T-helper 1 cell (primary cell): ENCODE results near the gene KRTAP10-6.
"Not testable (repeated sequence)": the region's sequence is repeated elsewhere in the genome, so short reads cannot be mapped to it uniquely, and the experiment has no call there.

Experiments used
- DNase-seq, 5 donors: peaks; one replicate each; pipeline ENCODE4 v3.0.0-alpha.2; 2012 to 2020
- total RNA-seq, 4 donors: gene quantifications; one replicate each; lab custom pipeline; 2026; lab: John Stamatoyannopoulos, UW

KRTAP10-6 gene, protein sequence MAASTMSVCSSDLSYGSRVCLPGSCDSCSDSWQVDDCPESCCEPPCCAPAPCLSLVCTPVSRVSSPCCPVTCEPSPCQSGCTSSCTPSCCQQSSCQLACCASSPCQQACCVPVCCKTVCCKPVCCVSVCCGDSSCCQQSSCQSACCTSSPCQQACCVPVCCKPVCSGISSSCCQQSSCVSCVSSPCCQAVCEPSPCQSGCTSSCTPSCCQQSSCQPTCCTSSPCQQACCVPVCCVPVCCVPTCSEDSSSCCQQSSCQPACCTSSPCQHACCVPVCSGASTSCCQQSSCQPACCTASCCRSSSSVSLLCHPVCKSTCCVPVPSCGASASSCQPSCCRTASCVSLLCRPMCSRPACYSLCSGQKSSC
- 0 reads per million in 4 donors for total RNA-seq

DNA sequence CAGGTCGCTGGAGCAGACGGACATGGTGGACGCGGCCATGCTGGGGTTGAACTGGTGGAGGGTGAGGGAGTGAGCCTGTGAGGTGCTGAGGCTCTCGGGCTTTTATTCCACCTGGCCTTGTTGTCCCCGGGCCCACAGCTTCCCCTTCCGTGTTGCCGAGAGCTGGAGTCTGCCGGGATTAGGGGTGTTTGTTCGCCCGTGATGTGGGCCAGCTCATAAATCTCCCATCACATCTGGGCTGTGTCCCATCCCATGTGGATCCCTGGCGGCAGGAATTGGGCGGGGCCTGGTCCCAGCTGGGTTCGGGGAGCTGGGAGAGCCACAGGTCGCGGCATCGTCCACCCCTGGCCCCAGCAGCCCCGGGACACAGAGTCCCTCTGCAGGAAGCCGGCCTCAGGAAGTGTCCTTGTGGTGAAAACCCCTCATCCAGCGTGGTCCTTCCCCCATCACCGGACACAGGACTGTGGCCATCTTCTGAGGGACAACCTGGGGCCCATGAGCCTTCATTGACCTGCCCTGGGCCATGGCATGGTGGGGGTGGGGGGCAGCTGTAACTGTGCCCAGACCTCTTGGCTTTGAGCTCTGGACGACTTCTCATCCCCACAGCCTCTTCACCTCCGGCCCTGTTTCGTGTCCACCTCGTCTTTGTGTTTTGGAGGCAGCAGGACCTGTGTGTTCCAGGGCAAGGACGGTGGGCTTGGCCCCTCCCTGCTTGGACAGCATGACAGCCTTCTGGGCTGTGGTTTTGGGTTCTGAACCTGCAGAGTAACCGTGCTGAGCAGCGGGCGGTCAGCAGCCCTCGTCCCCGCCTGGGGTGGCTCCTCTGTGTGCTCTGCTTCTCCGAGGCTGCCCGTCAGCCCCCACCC lies at the start of gene KRTAP10-6:
Gene KRTAP10-6, minus strand, starts transcription at position 60 of the 866 bp plus-strand sequence. Its CDS starts 21 bp downstream, at position 39.
- no peak for DNase-seq

DNA sequence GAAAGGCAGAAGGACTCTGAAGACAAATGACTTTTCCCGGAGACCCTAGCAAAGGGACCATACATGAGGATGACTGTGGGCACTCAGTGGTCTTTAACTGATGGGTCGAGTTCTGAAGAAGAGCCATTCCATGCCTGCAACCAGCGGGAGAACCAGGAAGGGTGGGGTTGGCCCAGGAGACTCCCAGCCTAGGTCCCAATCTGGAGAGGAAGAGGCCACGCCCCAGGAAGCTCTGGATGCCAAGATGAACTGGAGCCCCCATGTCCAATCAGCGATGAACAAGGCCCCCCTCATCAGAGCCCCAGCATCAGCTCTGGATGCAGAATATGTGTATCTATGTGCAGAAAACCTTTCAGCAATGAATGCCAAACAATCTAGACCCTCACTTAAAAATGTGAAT lies 48.5 kb upstream of the KRTAP10-6 start:
- no peak for DNase-seq

DNA sequence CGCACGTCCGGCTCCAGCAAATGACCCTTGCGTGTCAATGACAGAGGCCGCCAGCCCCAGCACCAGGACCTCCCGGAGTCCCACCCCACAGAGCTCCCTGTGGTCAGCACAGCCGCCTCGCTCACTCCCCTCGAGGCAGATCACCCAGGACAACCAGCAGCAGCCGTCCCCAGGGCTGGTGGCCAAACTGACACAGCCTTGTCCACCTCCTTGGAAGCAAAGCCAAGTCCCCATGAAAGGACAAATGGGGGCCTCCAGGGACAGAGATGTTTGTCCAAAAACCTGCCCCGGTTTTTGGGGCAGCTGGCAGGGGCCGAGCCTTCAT lies 47.0 kb upstream of the KRTAP10-6 start:
- DNase-seq: no peak

DNA sequence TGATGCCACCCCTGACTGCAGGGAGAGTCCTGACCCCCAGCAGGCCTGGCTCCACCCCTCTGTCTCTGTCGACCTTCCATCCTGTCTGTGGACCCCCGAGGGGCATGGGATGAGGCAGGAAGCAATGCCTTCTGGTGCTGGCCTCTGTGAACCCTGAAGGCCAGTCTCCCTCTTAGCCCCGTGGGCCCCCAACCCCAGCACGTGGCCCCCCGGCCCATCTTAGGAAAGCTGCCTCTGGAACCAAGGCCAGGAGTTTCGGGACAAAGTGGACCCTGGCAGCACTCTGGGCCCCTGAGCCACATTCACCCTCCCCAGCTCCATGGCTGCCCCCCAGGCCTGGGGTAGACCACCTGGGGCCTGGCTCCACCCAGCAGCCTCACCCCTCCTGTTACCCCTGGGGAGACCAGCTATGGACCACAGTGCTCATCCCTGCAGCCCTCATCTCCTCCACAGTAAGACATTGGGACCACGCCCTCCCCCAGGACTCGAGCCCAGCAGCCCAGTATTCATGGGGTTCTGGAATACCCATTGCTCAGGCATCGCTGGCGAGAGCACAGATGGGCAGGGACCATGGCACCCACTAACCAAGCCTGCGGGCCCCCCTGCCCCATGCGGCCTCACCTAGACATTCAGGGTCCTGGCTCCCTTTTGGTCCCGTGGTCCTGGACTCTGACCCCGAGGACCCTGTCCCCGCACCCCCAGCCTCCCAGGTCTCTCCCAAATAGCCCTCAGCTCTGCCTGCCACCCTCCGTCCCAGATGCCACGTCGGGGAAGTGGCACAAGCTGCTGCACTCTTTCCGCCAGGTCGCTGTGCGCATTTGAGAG lies 46.4 kb upstream of the KRTAP10-6 start:
- DNase-seq: not testable (repeated sequence)

DNA sequence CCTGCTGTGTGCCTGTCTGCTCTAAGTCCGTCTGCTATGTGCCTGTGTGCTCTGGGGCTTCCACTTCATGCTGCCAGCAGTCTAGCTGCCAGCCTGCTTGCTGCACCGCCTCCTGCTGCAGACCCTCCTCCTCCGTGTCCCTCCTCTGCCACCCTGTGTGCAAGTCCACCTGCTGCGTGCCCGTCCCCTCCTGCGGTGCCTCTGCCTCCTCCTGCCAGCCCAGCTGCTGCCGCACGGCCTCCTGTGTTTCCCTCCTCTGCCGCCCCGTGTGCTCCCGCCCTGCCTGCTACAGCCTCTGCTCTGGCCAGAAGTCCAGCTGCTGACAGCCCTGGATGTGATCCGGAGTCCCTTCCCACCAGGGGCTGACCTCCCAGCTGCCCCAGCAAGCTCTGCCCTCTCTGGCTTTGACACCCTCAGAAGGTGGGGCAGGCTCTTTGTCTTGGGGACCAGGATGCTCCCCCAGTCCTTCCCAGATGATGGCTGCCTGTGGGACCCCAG lies 45.6 kb upstream of the KRTAP10-6 start:
- not testable (repeated sequence) for DNase-seq

DNA sequence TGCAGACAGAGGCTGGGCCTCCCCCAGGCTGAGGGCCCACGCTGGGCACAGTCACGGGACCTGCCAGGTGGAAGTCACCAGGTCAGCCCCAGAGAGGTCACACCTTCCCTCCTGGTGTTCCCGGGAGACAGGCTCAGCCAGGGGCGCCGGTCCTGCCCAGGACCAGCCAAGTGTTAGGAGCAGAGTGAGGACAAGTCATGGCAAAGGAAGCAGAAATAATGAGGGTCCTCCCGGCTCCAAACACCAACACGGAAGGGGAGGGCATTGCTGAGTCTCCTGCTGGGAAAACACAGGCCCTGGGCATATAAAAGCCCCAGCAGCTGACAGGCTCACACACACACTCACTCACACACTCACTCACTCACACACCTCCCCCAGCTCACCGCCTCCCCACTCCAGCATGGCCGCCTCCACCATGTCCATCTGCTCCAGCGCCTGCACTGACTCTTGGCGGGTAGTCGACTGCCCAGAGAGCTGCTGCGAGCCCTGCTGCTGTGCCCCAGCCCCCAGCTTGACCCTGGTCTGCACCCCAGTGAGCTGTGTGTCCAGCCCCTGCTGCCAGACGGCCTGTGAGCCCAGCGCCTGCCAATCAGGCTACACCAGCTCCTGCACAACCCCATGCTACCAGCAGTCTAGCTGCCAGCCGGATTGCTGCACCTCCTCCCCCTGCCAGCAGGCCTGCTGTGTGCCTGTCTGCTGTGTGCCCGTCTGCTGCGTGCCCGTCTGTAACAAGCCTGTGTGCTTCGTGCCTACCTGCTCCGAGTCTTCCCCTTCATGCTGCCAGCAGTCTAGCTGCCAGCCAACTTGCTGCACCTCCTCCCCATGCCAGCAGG lies 44.9 kb upstream of the KRTAP10-6 start, which contains the start of gene KRTAP10-10:
Gene KRTAP10-10, plus strand, starts transcription at position 339 of the 833 bp plus-strand sequence. Its CDS starts 62 bp downstream, at position 401.
- DNase-seq: no peak

DNA sequence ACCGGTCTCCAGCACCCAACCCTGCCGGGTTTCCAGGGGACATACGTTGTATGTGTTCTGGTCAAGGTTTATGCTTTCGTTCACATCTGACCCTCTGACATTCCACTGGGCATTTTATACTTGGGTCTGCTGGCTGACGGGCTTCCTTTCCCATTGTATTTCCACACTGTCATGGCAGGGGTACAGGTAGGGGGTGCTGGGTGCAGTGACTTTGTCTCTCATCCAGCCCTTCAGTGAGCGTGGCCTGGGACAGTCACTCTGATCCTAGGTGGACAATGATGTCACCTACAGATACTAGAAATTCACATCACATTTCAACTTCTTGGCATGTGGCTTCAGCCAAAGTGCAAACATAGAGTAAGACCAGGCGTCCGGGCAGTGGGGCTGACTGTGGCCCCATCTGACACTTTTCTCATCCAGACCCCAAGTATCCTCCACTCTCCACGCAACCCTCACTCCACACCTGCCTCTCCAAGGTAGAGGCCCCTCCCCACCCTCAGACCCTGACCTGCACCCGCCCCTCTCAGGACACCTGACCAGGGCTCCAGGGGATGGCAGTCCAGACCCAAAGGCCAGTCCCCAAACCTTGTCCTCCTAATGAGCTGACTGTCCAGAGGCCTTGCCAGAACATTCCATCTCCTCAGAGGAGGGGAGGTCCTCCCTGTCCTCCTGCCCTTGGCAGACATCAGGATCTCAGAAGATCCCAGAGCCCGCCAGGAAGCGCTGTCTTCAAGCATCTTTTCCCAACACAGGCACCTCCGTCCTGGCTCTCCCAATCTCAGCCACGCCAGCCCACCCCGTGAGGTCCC lies 44.1 kb upstream of the KRTAP10-6 start:
- no peak for DNase-seq

DNA sequence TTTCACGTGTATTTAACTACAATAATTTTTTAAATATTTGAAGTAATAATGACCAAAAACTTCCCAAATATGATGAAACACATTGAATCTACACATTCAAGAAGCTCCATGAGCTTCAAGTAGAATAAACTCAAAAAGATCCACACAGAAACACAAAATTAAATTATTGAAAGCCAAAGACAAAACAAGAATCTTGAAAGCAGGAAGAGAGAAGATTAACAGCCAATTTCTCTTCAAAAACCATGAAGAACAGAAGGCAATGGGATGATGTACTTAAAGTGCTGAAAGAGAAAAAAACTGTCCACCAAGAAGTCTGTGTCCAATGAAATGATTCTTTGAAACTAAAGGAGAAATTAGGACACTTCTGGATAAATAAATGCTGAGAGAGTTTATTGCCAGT lies 39.8 kb upstream of the KRTAP10-6 start:
- DNase-seq: no peak

DNA sequence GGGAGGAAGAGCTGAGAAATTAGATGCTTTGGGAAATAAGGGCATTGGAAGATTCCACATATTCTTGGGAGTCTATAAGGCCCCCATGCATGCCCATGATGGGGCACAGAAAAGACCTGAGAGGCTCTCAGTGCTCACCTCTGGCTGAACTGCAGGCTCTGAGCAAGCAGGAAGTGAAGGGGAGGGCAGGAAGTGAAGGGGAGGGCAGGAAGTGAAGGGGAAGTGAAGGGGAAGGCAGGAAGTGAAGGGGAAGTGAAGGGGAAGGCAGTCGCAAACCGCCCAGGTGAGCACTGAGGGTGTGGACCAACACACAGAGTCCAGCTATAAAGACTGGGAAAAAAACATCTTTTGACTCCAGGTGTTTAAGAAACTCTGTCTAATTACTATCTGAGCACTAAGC lies 38.1 kb upstream of the KRTAP10-6 start:
- DNase-seq: no peak

DNA sequence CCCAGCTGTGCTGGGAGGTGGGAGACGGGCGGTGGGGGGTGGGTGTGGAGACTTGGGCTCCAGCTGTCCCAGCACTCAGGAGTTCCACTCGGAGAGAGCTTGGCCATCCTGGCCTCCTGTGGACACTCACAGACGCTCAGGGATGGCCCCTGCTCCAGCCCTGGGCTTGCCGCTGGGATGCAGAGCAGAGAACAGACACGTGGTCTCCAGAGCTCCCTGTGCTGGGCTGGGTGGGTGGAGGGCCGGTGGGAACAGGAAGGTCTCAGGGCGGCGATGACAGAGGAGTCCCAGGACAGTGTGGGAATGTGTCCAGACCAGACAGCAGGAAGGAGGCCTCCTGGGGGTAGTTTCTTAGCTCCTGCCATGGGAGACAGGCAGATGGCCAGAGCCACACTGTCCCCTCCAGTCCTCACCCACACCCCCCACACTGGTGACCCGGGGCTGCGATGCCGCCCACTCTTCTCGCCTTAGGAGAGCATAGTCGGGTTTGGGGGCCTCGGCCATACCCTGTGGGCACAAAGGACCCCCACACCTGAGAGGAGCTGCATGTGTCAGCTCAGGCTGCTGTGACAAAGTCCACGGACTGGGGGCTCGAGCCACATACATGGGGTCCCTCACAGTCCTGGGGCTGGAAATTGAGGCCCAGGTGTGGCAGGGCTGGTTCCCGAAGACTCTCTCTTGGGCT lies 36.5 kb upstream of the KRTAP10-6 start:
- DNase-seq: no peak

DNA sequence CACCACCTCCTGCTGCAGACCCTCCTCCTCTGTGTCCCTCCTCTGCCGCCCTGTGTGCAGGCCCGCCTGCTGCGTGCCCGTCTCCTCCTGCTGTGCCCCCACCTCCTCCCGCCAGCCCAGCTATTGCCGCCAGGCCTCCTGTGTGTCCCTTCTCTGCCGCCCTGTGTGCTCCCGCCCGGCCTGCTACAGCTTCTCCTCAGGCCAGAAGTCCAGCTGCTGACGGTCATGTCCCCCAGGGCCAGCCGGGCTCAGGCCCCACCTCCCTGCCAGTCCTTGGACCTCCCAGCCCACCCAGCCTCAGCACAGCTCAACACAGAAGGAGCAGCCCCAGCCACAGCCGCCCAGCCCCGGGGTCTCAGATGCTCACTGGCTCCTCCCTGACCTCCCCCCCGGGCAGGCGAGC lies 35.5 kb upstream of the KRTAP10-6 start:
- not testable (repeated sequence) for DNase-seq

DNA sequence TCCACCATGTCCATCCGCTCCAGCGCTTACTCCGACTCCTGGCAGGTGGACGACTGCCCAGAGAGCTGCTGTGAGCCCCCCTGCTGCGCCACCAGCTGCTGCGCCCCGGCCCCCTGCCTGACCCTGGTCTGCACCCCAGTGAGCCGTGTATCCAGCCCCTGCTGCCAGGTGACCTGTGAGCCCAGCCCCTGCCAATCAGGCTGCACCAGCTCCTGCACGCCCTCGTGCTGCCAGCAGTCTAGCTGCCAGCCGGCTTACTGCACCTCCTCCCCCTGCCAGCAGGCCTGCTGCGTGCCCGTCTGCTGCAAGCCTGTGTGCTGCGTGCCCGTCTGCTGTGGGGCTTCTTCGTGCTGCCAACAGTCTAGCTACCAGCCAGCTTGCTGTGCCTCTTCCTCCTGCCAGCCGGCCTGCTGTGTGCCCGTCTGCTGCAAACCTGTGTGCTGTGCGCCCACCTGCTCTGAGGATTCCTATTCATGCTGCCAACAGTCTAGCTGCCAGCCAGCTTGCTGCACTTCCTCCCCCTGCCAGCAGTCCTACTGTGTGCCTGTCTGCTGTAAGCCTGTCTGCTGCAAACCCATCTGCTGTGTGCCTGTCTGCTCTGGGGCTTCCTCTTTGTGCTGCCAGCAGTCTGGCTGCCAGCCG lies 35.0 kb upstream of the KRTAP10-6 start:
- not testable (repeated sequence) for DNase-seq

DNA sequence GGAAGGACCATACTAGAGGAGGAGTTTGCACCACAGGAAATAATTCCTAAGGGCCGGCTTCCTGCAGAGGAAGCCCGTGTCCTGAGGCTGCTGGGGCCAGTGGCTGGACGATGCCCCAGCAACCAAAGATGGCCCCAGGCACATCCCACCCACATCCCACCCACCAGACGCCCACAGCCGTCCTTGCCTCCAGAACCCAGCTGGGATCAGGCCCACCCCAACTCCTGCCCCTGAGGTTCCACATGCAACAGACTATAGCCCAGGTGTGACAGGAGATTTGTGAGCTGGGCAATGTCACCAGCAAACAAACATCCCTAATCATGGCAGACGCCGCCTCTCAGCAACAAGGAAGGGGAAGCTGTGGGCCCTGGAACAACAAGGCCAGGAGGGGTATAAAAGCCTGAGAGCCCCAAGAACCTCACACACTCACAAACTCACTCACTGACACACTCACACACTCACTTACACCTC lies 34.4 kb upstream of the KRTAP10-6 start, which contains the start of gene KRTAP10-9:
Gene KRTAP10-9, plus strand, starts transcription at position 421 of the 471 bp plus-strand sequence. CDS start 79 bp downstream, outside the sequence.
- no peak for DNase-seq

DNA sequence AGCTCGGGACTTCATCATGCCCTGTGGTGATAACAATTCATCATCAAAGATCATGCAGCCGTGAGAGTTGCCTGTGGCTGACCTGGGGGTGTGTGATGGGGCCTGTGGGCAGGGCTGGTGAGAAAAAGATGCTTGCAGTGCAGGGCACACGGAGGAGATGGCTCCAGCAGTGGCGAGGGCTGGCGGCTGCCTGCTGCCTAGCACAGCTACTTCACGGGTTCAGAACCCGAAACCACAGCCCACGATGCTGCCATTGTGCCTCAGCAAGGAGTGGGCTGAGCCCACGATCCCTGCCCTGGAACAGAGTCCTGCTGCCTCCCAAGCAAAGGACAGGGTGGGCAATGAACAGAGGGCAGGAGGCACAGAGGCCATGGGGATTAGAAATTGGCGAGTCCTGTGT lies 34.0 kb upstream of the KRTAP10-6 start:
- DNase-seq: no peak

DNA sequence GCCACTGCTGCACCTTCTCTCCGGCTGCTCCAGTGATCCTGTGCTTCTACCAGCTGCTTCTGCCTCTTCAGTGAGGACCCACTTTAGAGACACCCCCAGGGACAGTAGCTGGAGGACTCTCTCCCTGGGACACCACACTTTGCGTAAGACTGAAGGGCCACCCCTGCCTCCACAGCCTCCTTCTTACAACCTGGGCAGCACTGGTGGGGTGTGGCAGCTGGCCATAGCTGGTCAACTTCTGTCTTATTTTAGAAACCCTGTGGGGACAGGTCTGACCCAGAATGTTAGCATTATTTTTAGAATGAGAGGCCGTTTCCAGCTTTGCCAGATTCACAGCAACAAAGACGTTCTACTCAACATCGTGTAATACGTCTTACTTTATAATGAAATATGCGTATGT lies 33.5 kb upstream of the KRTAP10-6 start:
- no peak for DNase-seq

DNA sequence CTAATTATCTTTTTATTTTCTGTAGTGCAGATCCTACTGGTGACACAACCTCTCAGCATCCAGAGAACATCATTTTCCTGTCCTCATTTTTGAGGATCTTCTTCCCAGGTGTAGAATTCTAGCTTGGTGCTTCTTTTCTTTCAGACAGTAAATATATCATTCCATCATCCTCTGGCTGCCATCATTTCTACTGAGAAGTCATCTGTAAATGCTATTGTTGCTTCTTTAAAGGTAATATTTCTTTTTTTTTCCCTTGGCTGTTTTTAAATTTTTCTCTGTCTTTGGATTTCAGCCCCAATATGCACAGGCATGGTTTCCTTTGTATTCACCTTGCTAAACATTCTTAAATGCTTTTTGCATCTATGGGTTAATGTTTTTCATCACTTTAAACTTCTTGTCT lies 31.3 kb upstream of the KRTAP10-6 start:
- DNase-seq: no peak

DNA sequence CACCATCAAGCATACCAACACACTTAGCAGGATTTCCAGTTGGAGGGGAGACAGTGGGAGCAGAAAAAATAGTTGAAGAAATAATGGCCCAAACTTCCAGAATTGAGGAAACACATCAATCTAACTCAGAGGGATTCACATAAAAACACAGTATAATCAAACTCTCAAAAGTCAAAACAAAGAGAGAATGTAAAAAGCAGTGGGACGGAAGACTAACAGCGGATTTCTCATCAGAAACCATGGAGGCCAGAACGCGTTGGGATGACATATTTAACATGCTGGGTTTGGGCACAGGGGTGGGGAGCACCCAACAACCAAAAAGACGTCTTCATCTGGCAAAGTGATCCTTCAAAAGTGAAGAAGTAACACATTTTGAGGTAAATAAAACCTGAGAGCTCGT lies 27.6 kb upstream of the KRTAP10-6 start:
- no peak for DNase-seq

DNA sequence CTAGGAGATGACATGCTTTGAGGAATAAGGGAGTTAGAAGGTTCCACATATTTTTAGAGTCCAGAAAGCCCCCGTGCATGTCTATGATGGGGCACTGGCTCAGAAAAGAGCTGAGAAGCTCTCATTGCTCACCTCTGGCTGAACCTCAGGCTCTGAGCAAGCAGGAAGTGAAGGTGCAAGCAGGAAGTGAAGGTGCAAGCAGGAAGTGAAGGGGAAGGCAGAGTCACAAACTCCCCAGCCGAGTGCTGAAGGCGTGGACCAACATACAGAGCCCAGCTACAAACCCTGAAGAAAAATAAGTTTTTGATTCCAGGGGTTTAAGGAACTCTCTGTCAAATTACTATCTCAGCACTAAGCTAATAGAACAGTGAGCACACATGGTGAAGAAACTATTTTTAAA lies 26.6 kb upstream of the KRTAP10-6 start:
- peak in 4 of 5 donors; percentile 32 to 79 (median 52) for DNase-seq

DNA sequence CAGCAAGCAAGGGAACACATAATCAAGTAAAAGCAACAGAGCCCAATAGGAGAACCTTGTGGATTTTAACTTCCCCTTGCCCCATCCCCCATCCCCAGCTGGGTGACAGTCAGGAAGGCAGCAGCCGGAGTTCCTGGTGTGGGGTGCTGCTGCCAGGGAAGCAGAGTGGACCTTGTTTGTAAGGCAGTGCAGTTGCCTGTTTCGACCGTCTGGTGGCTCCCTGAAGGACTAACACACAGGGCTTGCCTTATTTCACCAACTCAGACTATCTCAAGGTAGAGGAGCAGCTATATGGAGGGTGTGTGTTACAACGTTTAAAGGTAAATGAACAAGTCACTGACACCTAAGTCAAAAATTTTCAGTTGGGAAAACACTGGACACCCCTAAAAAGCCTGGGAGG lies 26.2 kb upstream of the KRTAP10-6 start:
- peak in 1 of 5 donors; percentile 30 for DNase-seq
